GM18498 (cell line): ENCODE measurements around the gene AHNAK.
"Not testable (repeated sequence)": the region's sequence is repeated elsewhere in the genome, so short reads cannot be mapped to it uniquely, and the experiment has no call there.

Experiments used
- ATAC-seq: cut with Tn5 transposase; IDR thresholded peaks from one replicate; pipeline ENCODE4 v1.9.1; 2021; ENCODE audit warnings: mild to moderate bottlenecking, moderate library complexity; ENCODE audit not compliant: unreplicated experiment

AHNAK gene

DNA sequence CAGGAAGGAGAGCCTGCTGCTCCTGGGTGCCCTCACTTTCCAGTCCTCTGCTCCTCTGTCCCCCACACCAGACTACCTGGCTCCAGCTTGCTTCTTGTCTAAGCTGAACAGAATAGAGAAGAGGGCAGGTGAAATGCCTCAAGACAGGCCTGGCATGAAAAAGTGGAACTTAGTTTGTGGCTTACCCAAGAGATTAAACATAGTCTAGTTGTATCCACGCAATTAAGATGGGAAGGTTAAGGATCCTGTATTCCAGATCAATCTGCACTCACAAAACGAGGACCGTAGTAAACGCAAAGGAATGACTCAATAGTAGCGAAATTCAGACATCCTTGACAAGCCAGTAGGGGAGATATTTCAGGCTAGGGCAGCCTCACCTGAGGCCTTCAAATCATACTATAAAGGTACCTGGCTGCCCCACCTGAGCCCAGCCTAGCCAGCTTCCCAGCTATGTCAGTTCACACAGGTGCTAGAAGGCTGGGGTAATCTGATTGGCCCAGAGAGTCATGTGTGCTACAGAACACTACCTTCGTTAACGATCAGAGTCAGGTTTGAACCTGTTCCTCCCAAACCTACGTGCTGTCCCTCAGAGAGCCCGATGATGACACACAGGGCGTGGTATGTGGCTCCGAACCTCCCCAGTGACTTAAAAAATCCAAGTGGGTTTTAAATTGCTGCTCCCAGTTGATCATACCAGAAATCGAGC lies 46.5 kb downstream of the AHNAK start:
- ATAC-seq: no peak

DNA sequence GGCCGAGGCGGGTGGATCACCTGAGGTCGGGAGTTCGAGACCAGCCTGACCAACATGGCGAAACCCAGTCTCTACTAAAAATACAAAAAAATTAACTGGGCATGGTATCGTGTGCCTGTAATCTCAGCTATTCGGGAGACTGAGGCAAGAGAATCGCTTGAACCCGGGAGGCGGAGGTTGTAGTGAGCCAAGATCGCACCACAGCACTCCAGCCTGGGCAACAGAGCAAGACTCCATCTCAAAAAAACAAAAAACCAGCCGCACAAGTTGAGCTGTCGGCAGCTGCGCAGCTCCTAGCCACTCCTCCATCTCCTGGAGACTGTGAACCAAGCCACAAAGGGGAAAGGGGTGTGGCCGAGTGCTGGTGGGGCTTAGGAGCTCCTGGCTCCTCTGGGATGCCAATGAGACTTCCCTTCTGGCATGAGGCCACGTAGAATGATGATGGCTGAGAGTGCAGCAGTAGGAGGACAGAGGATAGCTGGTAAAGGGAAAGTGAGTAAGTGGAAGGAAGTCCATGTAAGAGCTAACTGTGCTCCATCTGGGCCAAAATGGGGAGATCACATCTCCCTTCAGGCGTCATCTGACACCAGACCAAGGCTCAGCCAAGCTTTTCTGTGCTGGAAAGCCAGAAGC lies 47.2 kb downstream of the AHNAK start:
- ATAC-seq: not testable (repeated sequence)

- no peak for ATAC-seq
Observed at GRCh38 chr11:62498492-62499286, 47.9 kb downstream of the AHNAK start.

DNA sequence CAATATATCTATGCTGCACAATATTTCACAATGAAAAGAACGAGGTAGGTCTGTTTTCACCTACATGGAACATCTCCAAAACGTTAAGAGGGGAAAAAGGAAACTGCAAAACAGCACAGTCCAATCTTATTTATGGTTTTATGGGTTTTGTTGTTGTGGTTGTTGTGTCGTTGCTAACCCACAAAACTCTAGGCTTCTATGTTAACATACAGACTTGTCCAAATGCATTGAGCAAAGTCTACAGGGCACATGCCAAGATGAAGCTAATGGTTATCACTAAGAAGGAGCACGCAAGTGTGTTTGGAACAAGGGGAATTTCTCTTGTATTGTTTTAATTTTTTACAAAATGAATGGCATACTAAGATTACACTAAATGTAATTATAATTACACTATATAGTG lies 48.6 kb downstream of the AHNAK start:
- no peak for ATAC-seq

DNA sequence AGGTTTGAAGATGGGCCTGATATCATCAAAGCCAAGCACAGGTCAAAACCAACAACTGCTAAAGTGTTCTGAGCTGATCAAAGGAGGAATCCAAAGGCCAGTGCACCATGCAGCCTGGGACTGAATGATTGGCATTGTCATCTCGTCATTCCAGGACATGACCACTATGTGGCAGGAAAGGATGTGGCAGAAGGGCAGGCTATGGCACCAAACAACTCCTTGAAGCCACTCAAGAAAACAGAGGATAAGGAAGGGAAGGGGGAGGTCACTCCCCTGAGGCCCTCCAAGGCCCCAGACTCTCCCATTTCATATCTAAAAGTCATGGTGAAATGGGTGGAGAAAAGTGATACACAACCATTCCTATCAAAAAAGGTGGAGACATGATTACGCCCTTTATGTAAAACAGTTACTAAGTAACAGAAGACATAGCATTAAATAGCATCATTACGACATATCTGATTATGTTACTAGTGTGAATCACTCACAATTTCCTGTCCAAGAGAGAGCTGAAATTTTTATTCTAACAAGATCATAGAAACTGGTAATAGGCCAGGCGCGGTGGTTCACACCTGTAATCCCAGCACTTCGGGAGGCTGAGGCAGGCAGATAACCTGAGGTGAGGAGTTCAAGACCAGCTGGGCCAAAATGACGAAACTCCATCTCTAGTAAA lies 49.3 kb downstream of the AHNAK start:
- no peak for ATAC-seq

- ATAC-seq: no peak
Observed at GRCh38 chr11:62496676-62497075, 49.9 kb downstream of the AHNAK start.

DNA sequence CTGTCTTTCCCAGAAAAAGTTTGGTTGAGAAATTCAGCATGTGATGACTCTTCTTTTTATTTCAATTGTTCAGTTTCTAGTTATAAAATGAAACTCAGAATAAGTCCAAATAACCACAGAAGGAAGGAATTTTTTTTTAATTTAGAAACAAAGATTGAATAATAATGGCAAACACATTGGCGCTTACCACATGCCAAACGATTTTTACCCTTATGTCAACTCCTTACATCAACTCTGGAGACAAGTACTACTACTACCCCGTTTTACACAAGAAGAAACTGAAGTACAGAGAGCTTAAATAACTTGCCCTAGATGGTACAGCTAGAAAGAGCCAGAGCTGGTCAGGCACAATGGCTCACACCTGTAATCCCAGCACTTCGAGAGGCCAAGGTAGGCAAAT lies 52.4 kb downstream of the AHNAK start:
- ATAC-seq: no peak

DNA sequence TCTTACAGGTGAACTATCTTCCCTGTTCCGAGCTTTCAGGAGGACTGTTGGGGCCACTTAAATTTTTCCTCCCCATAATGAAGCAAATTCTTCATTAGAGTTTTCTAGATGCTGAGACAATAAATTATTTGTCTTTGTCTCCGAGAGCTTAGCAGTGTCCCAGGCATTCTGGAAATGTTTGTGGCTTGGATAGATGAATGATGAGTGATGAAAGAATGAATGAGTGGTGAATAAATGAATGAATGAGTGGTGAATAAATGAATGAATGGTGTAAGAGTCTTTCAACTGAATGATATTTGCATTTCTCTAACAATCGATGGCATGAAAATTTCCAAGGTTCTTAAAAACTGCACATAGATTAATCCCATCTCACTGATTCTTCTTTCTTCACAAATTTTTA lies 52.8 kb downstream of the AHNAK start:
- no peak for ATAC-seq

- ATAC-seq: no peak
Observed at GRCh38 chr11:62492586-62492985, 54.0 kb downstream of the AHNAK start.

GRCh38 chr11:62491571-62492329 lies 54.9 kb downstream of the AHNAK start:
- ATAC-seq: no peak

GRCh38 chr11:62489204-62489603 lies 57.4 kb downstream of the AHNAK start:
- ATAC-seq: no peak

- no peak for ATAC-seq
Observed at GRCh38 chr11:62487738-62488551, 58.7 kb downstream of the AHNAK start.

DNA sequence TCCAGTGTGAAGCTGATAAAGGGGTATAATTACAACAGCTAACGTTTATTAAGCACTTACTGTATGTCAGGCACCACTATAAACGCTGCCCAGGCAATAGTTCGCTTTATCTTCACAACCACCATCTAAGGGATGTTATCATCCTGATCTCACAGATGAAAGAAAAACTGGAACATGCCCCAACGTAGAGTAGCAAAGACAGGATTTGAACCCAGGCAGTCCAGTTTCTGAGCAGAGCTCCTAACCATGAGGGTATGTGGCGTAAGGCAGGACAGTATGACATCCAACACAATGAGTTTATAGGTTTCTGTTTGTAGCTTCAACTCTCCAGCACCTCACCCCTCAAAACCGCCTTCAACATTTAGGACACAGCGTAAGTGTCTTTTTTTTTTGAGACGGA lies 59.5 kb downstream of the AHNAK start:
- ATAC-seq: no peak

DNA sequence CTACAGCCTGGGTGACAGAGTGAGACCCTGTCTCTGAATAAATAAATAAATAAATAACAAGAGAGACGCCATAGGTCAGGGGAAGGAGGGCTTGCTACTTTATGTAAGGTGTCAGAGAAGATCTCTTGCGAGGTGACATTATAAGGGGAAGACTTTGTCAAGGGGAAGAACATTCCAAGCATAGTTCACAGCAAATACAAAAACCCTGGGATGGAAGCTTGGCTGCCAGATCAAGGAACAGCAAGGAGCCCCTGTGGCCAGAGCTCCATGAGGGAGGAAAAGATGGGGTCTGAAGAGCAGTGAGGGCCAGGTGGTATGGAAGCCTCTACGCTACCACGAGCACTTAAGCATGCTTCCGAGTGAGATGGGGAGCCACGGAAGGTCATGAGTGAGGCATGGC lies 62.3 kb downstream of the AHNAK start:
- ATAC-seq: no peak

- ATAC-seq: no peak
Observed at GRCh38 chr11:62482753-62483152, 63.9 kb downstream of the AHNAK start.

DNA sequence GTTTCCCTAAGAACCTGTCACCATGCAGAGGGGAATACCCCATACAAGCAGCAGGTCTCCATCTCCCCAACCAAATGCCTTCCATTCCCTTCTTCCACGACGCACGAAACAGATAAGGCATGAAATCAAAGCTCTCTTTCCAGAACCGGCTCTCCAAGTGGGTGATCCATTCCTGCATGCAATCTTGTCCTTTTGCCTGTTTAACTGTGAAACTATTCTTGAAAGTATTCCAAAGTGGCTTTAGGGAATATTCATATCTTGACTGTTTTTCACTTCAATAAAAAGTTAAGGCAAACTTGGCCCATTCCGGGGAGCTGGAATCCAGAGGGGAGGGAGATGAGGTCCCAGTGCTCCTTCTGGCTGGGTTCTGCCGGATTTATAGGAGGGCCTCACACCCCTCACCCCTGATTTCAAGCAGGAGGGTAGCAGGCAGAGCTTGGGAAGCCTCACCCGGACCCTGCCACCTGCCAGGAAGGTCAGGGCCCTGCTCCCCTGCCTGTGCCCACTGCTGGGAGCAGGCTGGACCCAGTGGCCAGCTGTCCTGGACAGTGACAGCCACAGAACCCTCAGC lies 66.9 kb downstream of the AHNAK start:
- ATAC-seq: no peak

DNA sequence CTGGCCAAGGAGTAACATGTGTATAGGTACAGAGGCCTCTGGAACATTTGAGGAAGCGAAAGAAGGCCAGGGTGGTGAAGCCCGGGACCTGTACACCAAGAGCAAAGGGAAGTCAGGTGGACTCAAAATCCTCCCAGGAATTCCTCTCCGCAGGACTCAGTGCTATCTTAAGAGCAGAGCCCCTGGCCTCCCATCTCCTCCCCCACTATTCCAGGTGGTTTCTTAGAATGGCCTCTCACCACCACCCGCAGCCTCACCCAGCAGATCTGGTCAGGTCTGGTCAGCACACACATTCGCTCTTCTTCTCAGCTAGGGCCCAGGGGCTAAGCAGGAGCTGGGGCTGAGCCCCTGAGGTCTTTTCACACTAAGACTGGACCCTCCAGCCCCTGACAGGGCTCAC lies 68.7 kb downstream of the AHNAK start:
- no peak for ATAC-seq

DNA sequence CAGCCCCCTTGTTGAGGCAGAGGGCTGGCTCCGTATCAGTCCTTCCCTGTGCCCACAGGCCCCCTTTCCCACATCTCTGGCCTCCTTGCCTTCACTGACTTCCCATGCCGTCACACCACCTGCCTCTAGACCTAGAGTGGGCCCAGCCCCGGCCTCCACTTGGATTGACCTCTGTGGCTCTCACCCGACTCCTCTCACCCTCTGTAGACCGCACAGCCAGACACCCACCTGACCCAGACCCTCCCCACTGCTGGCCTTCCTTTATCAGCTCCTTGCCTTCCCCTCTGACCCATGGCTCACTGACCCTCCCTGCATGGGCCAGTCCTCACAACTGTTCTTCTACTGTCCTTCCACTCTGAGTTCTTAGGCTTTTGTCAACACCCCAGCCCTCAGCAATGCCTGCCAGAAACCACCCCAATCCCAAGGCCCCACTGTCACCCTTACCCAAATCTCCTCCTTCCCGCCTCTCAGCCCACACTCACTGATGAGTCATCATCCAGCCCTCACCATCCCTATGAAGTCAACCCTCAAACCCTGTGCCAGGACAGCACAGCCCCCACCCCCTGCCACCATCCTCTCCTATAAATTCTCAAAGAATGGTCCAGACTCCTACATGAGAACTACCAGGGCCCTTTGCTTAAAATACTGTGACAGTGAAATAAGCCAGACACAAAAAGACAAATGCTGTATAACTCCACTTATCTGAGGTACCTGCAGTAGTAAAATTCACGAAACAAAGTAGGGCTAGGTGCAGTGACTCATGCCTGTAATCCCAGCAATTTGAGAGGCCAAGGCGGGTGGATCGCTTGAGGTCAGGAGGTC lies 74.3 kb downstream of the AHNAK start:
- ATAC-seq: no peak

GRCh38 chr11:62471603-62472002 lies 75.0 kb downstream of the AHNAK start:
- no peak for ATAC-seq
